ENCODE results near the gene GABBR1.

Gene GABBR1

DNA sequence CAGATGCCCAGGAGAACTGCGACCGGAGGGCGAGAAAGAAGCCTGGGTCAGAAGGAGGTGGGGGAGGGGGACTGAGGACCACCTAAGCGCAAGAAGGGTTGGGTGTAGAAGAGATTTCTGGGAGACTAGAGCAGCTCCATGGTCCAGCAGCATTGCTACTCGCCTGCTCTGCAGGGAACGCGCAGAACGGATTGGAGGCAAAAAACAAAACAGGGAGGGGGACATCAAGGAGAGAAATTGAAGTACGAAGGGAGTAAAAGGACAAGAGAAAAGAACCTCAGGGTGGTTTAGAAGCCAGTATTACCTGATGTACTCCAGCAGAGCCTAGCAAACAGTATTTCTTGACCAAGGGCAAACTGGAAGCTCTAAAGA, 537 bp upstream of the GABBR1 start:
- H3K4me3 ChIP-seq (ENCODE audit: low read depth, low read length): peak overlapping the region; percentile 71
- DNase-seq: peak; percentile 9
- TF ChIP-seq, protein P1, sequence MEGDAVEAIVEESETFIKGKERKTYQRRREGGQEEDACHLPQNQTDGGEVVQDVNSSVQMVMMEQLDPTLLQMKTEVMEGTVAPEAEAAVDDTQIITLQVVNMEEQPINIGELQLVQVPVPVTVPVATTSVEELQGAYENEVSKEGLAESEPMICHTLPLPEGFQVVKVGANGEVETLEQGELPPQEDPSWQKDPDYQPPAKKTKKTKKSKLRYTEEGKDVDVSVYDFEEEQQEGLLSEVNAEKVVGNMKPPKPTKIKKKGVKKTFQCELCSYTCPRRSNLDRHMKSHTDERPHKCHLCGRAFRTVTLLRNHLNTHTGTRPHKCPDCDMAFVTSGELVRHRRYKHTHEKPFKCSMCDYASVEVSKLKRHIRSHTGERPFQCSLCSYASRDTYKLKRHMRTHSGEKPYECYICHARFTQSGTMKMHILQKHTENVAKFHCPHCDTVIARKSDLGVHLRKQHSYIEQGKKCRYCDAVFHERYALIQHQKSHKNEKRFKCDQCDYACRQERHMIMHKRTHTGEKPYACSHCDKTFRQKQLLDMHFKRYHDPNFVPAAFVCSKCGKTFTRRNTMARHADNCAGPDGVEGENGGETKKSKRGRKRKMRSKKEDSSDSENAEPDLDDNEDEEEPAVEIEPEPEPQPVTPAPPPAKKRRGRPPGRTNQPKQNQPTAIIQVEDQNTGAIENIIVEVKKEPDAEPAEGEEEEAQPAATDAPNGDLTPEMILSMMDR (IDR thresholded peaks at IDR 0.05; ENCODE audit: low read depth, low read length, missing control alignments): no peak
- no peaks in the 10 kb centered on the region for H3K36me3 ChIP-seq (replicated peaks)
- H3K27me3 ChIP-seq (replicated peaks): no peaks in the 10 kb centered on the region
- in situ Hi-C loops (cut with HindIII; ENCODE audit: low pct_ligation_motif_present, low sequenced_read_pairs): no loop called here
- no peak overlapping the region for H3K27ac ChIP-seq

DNA sequence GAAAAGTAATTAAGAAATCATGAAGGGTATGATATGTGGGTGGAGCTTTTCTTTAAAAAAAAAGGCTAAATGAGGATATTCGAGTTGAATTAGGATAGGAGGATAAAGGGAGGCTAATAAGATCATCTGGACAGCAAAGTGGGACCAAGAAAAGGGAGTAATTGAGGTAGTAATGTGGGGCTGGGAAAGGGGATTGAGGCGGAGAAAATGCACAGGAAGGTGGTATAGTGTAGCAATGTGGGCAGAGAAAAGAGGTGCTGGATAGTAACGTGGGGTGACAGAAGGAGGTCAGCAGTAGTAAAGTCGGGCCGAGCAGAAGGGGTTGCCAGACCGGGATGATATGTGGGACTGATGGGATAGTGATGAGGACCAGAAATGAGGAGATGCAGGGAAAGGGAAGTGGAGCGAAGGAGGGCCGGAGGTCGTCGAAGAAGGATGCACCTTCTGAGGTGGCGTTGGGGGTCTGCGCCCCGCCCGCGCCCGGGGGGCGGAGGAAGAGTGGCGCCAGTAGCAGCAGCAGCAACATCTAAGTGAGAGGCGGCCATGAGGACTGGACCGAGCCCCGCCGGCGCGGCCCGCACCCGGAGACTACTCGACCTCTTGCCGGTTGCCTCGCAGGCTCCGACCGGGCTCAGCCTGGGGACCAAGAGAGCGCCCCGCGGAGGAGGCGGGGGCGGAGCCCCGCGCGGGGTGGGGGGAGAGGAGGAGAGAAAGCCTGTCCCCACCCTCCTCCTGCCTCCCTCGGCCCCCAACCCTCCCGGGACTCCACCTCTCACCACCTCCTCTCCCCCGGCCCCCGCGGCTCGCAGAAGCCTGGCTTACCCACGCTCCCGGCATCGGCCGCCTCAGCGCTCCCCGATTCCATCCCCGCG, 887 bp downstream of the GABBR1 start:
- TF ChIP-seq, protein P1 (IDR thresholded peaks at IDR 0.05; ENCODE audit: low read depth, low read length, missing control alignments): no peak
- Histone ChIP-seq H3K4me3 (ENCODE audit: low read depth, low read length) (peak overlapping the region; percentile 71), H3K36me3 (replicated peaks) (no peaks in the 10 kb centered on the region), H3K27ac (peak overlapping the region; percentile 16), H3K27me3 (replicated peaks) (no peaks in the 10 kb centered on the region)
- DNase-seq: no peak
- in situ Hi-C loops (cut with HindIII; ENCODE audit: low pct_ligation_motif_present, low sequenced_read_pairs): no loop called here

DNA sequence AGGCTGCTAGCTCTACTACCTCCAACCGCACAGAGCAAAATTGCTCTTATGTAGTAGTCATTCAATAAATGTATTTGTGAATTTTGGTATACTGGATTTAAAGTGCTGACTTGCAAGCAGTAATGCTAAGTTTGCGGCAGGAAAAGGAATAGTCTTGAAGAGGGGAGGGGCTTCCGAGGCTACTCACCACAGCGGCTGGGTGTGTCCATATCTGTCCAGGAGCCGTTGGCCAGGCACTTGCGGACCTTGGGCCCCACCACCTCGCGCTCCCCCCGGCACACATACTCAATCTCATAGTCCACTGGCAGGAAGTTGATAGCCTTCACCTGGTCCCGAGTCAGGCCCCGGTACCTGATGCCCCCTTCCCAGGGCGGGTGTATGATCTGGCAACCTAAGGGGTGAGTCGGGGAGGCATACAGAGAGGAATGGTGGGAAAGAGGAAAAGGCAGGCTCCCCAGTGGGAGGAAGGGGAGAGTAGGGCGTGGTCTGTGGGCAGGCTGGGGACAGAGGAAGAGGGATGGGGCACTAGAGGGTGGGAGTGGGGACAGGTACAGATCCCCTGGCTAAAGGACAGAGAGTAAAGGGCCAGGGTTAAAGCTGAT, 1.7 kb downstream of the GABBR1 start:
- Histone ChIP-seq H3K27me3 (replicated peaks) (no peaks in the 10 kb centered on the region), H3K4me3 (ENCODE audit: low read depth, low read length) (peak overlapping the region; percentile 71), H3K27ac (no peak overlapping the region), H3K36me3 (replicated peaks) (no peaks in the 10 kb centered on the region)
- DNase-seq: no peak
- TF ChIP-seq, protein P1 (IDR thresholded peaks at IDR 0.05; ENCODE audit: low read depth, low read length, missing control alignments): no peak
- in situ Hi-C loops (cut with HindIII; ENCODE audit: low pct_ligation_motif_present, low sequenced_read_pairs): no loop called here

DNA sequence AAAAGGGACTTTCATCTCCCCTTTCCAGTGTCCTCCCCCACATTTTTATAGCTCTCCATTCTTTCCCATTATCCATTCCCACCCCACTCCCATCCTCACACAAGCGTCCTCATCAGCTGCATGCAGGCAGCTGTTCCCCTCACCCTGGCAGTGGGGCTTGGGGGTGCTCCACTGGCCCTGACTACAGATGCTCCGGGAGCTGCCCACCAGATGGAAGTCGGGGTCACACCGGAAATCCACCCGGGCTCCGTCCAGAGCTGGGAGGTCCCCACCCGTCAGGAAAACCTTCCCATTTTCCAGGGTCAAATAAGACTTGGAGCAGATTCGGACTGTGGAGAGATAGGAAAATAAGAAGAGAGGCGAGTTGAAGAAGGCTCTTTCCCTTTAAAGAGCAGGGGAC, 2.7 kb downstream of the GABBR1 start:
- TF ChIP-seq, protein P1 (IDR thresholded peaks at IDR 0.05; ENCODE audit: low read depth, low read length, missing control alignments): no peak
- Histone ChIP-seq H3K27me3 (replicated peaks) (no peaks in the 10 kb centered on the region), H3K27ac (no peak overlapping the region), H3K4me3 (ENCODE audit: low read depth, low read length) (no peak overlapping the region), H3K36me3 (replicated peaks) (no peaks in the 10 kb centered on the region)
- no peak for DNase-seq
- in situ Hi-C loops (cut with HindIII; ENCODE audit: low pct_ligation_motif_present, low sequenced_read_pairs): no loop called here

DNA sequence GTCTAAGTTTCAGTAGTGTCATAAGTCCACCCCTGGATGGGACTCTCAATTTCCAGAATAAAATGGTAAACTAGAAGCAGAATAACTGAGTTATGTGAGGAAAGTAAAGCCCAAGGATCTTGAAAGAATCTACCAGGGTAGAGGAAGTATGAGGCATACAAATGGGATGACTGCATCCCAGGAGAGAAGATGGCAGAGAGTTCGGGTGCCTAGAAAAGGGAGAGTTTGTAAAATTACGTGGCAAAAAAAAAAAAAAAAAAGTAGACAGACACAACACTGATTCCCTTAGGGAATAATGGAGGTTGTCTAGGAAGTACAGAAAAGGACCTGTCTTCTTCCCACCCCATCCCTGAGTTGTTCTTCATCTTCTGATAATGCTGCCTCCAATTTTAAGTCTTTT, 3.4 kb downstream of the GABBR1 start:
- H3K4me3 ChIP-seq (ENCODE audit: low read depth, low read length): no peak overlapping the region
- TF ChIP-seq, protein P1 (IDR thresholded peaks at IDR 0.05; ENCODE audit: low read depth, low read length, missing control alignments): no peak
- H3K27me3 ChIP-seq (replicated peaks): no peaks in the 10 kb centered on the region
- in situ Hi-C loops (cut with HindIII; ENCODE audit: low pct_ligation_motif_present, low sequenced_read_pairs): no loop called here
- H3K27ac ChIP-seq: no peak overlapping the region
- H3K36me3 ChIP-seq (replicated peaks): no peaks in the 10 kb centered on the region
- DNase-seq: no peak
